IMR-90 (cell line): Measurements from ENCODE around the gene BCL11B. TPM values are rescaled to one million over a fixed set of nuclear protein-coding genes. Genes with fewer than 3 reads are reported as not detected.

Experiments
- ATAC-seq: fragments of 200-7000 bp; cut with Tn5 transposase; 2 replicates; pipeline ENCODE4 v1.9.1; 2020; ENCODE audit warnings: low read depth, mild to moderate bottlenecking, moderate library complexity
- BruUV-seq: library from RNA; stranded (reverse); fragments of 400-500 nt; replicated peaks from 2 replicates; lab custom pipeline; 2021; lab: Mats Ljungman, UMichigan
- CTCF ChIA-PET: fragments of 300-600 bp; formaldehyde crosslinking; extraction: SDS; loops from one replicate; lab custom pipeline; 2021; ENCODE audit warnings: antibody characterized with exemption; lab: Yijun Ruan, JAX
- POLR2A ChIA-PET: fragments of 300-600 bp; sonication (Branson Sonifier 250); formaldehyde crosslinking; loops from one replicate; lab custom pipeline; 2022; ENCODE audit warnings: antibody characterized with exemption; ENCODE audit not compliant: unreplicated experiment; lab: Charles Lee
- DNase-seq: peaks from one replicate; pipeline ENCODE4 v3.0.0; 2013
- H2AFZ ChIP-seq: replicated peaks from 2 replicates; pipeline ENCODE3; 2013; ENCODE audit warnings: low read length, mild to moderate bottlenecking; ENCODE audit not compliant: poor library complexity
- H2AK5ac ChIP-seq: 2 replicates; pipeline ENCODE4 v1.6.1; 2013; ENCODE audit warnings: low read depth, low read length, inconsistent platforms
- H2AK9ac ChIP-seq: replicated peaks from 2 replicates; pipeline ENCODE3; 2013; ENCODE audit warnings: mild to moderate bottlenecking, low read depth, low read length, moderate library complexity; ENCODE audit not compliant: poor library complexity
- H2BK120ac ChIP-seq: 2 replicates; pipeline ENCODE4 v1.6.1; 2013; ENCODE audit warnings: low read depth, low read length, inconsistent platforms
- H2BK15ac ChIP-seq: 3 replicates; pipeline ENCODE4 v1.6.1; 2013; ENCODE audit warnings: low read depth, low read length, inconsistent platforms
- H2BK20ac ChIP-seq: 2 replicates; pipeline ENCODE4 v1.6.1; 2013; ENCODE audit warnings: low read depth, mild to moderate bottlenecking, inconsistent platforms, low read length, moderate library complexity
- H2BK5ac ChIP-seq: 2 replicates; pipeline ENCODE4 v1.6.1; 2013; ENCODE audit warnings: mild to moderate bottlenecking, low read depth, low read length, inconsistent platforms; ENCODE audit not compliant: poor library complexity, severe bottlenecking
- H3K14ac ChIP-seq: replicated peaks from 2 replicates; pipeline ENCODE4 v1.6.1; 2013; ENCODE audit warnings: low read depth, low read length, inconsistent platforms
- H3K18ac ChIP-seq: 2 replicates; pipeline ENCODE4 v1.6.1; 2013; ENCODE audit warnings: low read depth, low read length, control low read depth
- H3K23ac ChIP-seq: 2 replicates; pipeline ENCODE4 v1.6.1; 2013; ENCODE audit warnings: low read depth, low read length, inconsistent platforms
- H3K27ac ChIP-seq: 2 replicates; pipeline ENCODE4 v1.5.1; 2013; ENCODE audit warnings: mild to moderate bottlenecking, control low read depth, low read length; ENCODE audit not compliant: insufficient read depth
- H3K27me3 ChIP-seq: 2 replicates; pipeline ENCODE4 v1.6.1; 2013; ENCODE audit warnings: low read length; ENCODE audit not compliant: control insufficient read depth, insufficient read depth
- H3K36me3 ChIP-seq: 2 replicates; pipeline ENCODE4 v1.6.1; 2013; ENCODE audit warnings: low read length, mixed read lengths; ENCODE audit not compliant: control insufficient read depth, insufficient read depth
- H3K4ac ChIP-seq: 2 replicates; pipeline ENCODE4 v1.6.1; 2013; ENCODE audit warnings: low read depth, low read length, inconsistent platforms
- H3K4me1 ChIP-seq: 2 replicates; pipeline ENCODE4 v1.6.1; 2013; ENCODE audit warnings: low read length, mixed read lengths; ENCODE audit not compliant: control insufficient read depth, insufficient read depth
- H3K4me2 ChIP-seq: 2 replicates; pipeline ENCODE4 v1.6.1; 2013; ENCODE audit warnings: low read depth, mild to moderate bottlenecking, control low read depth, low read length, moderate library complexity
- H3K4me3 ChIP-seq: 2 replicates; pipeline ENCODE4 v1.5.1; 2013; ENCODE audit warnings: low read depth, mild to moderate bottlenecking, control low read depth, low read length, moderate library complexity; ENCODE audit not compliant: insufficient read depth
- H3K56ac ChIP-seq: 2 replicates; pipeline ENCODE4 v1.6.1; 2013; ENCODE audit warnings: low read length, inconsistent platforms; ENCODE audit not compliant: insufficient read depth; ENCODE audit errors: extremely low read depth
- H3K79me1 ChIP-seq, 2 experiments: 2 replicates each; pipeline ENCODE4 v1.6.1; 2013; ENCODE audit warnings: low read length in 2 of 2, inconsistent platforms in 1 of 2, low read depth in 1 of 2
- H3K9ac ChIP-seq: 2 replicates; pipeline ENCODE4 v1.6.1; 2013; ENCODE audit warnings: low read depth, low read length, control low read depth
- H3K9me1 ChIP-seq: 2 replicates; pipeline ENCODE4 v1.6.1; 2013; ENCODE audit warnings: low read length, inconsistent platforms; ENCODE audit not compliant: insufficient read depth
- H3K9me3 ChIP-seq: 2 replicates; pipeline ENCODE4 v1.6.1; 2013; ENCODE audit warnings: low read length; ENCODE audit not compliant: control insufficient read depth, insufficient read depth
- H4K20me1 ChIP-seq: 2 replicates; pipeline ENCODE4 v1.6.1; 2013; ENCODE audit warnings: low read length, inconsistent platforms; ENCODE audit not compliant: insufficient read depth
- H4K5ac ChIP-seq: 2 replicates; pipeline ENCODE4 v1.6.1; 2013; ENCODE audit warnings: mild to moderate bottlenecking, low read depth, low read length, control low read depth
- H4K8ac ChIP-seq, 2 experiments: 2 replicates each; pipeline ENCODE4 v1.6.1; 2013; ENCODE audit warnings: low read depth in 2 of 2, low read length in 2 of 2, control low read depth in 1 of 2, inconsistent platforms in 1 of 2
- H4K91ac ChIP-seq: 2 replicates; pipeline ENCODE4 v1.6.1; 2013; ENCODE audit warnings: low read depth, low read length, inconsistent platforms; ENCODE audit not compliant: insufficient read depth
- CHD1 ChIP-seq: IDR thresholded peaks from 2 replicates; pipeline ENCODE4 v1.6.1; 2012; ENCODE audit warnings: low read depth, low read length, improper control_type of control experiment
- POLR2A ChIP-seq: IDR thresholded peaks from 2 replicates; pipeline ENCODE4 v1.6.1; 2012; ENCODE audit warnings: mild to moderate bottlenecking, low read depth, low read length
- RAD21 ChIP-seq: IDR thresholded peaks from 2 replicates; pipeline ENCODE4 v1.6.1; 2012; ENCODE audit warnings: low read length, improper control_type of control experiment
- RFX5 ChIP-seq: IDR thresholded peaks from 2 replicates; pipeline ENCODE4 v1.8.0; 2012; ENCODE audit warnings: low read depth, mild to moderate bottlenecking, low read length, moderate library complexity
- WGBS, 2 experiments: methylation state at CpG; one replicate each; pipeline versions ENCODE4 v1.1.5 to v1.1.7; 2013; ENCODE audit warnings: missing lambda C conversion rate in 2 of 2; ENCODE audit not compliant: insufficient read length in 1 of 2; ENCODE audit errors: extremely low coverage in 2 of 2; 5-methylcytosine and 5-hydroxymethylcytosine counted together
- dilution Hi-C: fragments of 300-500 bp; cut with HindIII; formaldehyde crosslinking; loops from one replicate; pipeline ENCODE4 v1.14.3; 2018; ENCODE audit warnings: low sequenced_read_pairs; ENCODE audit not compliant: unreplicated experiment
- in situ Hi-C: fragments of 300-500 bp; cut with MboI; formaldehyde crosslinking; loops from 3 replicates; pipeline ENCODE4 v1.14.3; 2019; ENCODE audit warnings: low sequenced_read_pairs, inconsistent platforms, mixed read lengths
- intact Hi-C: fragments of 100-400 bp; cut with micrococcal nuclease; formaldehyde crosslinking; loops from 2 replicates; pipeline ENCODE4 v1.10.0; 2022
- polyA plus RNA-seq, 3 experiments: library from polyadenylated mRNA; depleted of rRNA; stranded (reverse); fragments of >200 nt; gene quantifications; 2 replicates each; pipeline ENCODE4 v1.2.3, GENCODE V29; 2012; ENCODE audit warnings: low replicate concordance in 1 of 3
- total RNA-seq: library from RNA; depleted of rRNA; stranded (reverse); fragments of >200 nt; gene quantifications from 2 replicates; pipeline ENCODE4 v1.2.3, GENCODE V29; 2012

BCL11B gene
- total and polyA plus RNA-seq, 2 of the 4 experiments (the other 2 are of a cell fraction) = under 0.01 TPM; not detected in 1

GRCh38 chr14:99270458-99271220 lies 1.4 kb downstream of the BCL11B start:
- Histone ChIP-seq H2BK120ac (no peak overlapping the region), H2BK15ac (no peak overlapping the region), H3K9me1 (no peaks in the 10 kb centered on the region), H3K4ac (no peak overlapping the region), H3K9ac (no peak overlapping the region), H4K8ac (no peak overlapping the region), H3K4me2 (peak overlapping the region; percentile 63; the same call in 1 of the 2 replicates), H3K9me3 (no peaks in the 10 kb centered on the region), H4K91ac (no peak overlapping the region), H4K5ac (no peak overlapping the region), H3K4me1 (peaks cover 1% of the 10 kb centered on the region; the same call in 1 of the 2 replicates), H3K23ac (no peak overlapping the region), H3K4me3 (peak overlapping the region; percentile 19; the same call in 1 of the 2 replicates), H2BK20ac (no peak overlapping the region), H3K36me3 (no peaks in the 10 kb centered on the region), H3K79me1 (no peaks in the 10 kb centered on the region), H2AK5ac (no peak overlapping the region), H3K27me3 (peaks cover 65% of the 10 kb centered on the region), H2AFZ (peak overlapping the region; percentile 72), H3K18ac (no peak overlapping the region), H2BK5ac (no peak overlapping the region), H3K27ac (no peak overlapping the region), H4K20me1 (no peaks in the 10 kb centered on the region), H2AK9ac (no peak overlapping the region), H3K14ac (no peak overlapping the region), H3K56ac (no peak overlapping the region)
- dilution Hi-C loops = no loop called here
- ChIA-PET CTCF (no interaction called here), POLR2A (no interaction called here)
- no peak for ATAC-seq
- intact Hi-C loops = no loop called here
- TF ChIP-seq RAD21 (no peak), POLR2A (no peak), RFX5 (no peak), CHD1 (no peak)
- no peak for DNase-seq
- in situ Hi-C loops = no loop called here
- 2% methylated on average over 29 of the region's 80 CpGs; no CpG with 5 or more reads in 1 of the 2 experiments for WGBS, 2 experiments
- no TSS peak for BruUV-seq
